ENCODE measurements around the gene BBX. TPM values are rescaled to one million over a fixed set of nuclear protein-coding genes. Genes with fewer than 3 reads are reported as not detected.
A peak's percentile ranks its signal among the peaks of the same experiment; 100 is the strongest.

Gene BBX
- total RNA-seq, 1 experiment from 2014 or later: 66.8 TPM

GRCh38 chr3:107718547-107718946 is 195.8 kb downstream of the BBX start:
- CTCF ChIA-PET: no interaction called here
- TF ChIP-seq EZH2phosphoT487 (IDR thresholded peaks at IDR 0.05; ENCODE audit: borderline replicate concordance, low read length) (no peak), EZH2 (IDR thresholded peaks at IDR 0.05; ENCODE audit: low read length, unreplicated experiment) (no peak)
- TF ChIP-seq, protein P1, sequence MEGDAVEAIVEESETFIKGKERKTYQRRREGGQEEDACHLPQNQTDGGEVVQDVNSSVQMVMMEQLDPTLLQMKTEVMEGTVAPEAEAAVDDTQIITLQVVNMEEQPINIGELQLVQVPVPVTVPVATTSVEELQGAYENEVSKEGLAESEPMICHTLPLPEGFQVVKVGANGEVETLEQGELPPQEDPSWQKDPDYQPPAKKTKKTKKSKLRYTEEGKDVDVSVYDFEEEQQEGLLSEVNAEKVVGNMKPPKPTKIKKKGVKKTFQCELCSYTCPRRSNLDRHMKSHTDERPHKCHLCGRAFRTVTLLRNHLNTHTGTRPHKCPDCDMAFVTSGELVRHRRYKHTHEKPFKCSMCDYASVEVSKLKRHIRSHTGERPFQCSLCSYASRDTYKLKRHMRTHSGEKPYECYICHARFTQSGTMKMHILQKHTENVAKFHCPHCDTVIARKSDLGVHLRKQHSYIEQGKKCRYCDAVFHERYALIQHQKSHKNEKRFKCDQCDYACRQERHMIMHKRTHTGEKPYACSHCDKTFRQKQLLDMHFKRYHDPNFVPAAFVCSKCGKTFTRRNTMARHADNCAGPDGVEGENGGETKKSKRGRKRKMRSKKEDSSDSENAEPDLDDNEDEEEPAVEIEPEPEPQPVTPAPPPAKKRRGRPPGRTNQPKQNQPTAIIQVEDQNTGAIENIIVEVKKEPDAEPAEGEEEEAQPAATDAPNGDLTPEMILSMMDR (conservative IDR thresholded peaks at IDR 0.05; ENCODE audit: low read depth, low read length): no peak
- no peak for ATAC-seq

DNA sequence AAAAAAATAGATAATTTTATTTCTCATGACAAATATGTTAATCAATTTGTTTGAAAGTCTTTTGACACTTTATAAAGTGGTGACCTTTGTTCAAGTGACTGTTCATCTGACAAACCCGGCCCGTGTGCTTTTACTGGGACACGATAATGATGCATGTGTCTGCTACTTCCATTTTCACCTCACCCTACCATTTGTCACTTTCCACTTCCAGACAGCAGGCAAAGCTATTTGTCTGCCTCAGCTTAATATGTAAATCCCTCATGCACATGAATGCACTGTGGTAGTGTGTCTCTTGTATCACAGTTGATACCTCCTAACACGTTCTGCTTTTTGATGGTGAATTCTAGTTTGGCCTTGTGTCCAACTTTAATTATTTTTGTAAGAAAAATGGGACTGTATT is 204.3 kb downstream of the BBX start:
- no peaks in the 10 kb centered on the region for H3K27me3 ChIP-seq (ENCODE audit: low read length)
- CTCF ChIA-PET: no interaction called here
- H3K4me1 ChIP-seq (ENCODE audit: insufficient read depth, low read length): peaks cover 5% of the 10 kb centered on the region
- H3K9me3 ChIP-seq (ENCODE audit: low read length): no peaks in the 10 kb centered on the region
- no peaks in the 10 kb centered on the region for H3K9me2 ChIP-seq (replicated peaks; ENCODE audit: low read length)
- ATAC-seq (no peak), DNase-seq (no peak)
- H3K36me3 ChIP-seq (ENCODE audit: low read depth, low read length): peaks cover 7% of the 10 kb centered on the region; the same call in 1 of the 2 replicates
- POLR2A ChIA-PET (ENCODE audit: unreplicated experiment): interaction anchor here (0.7 kb wide), 1 partner anchor 9 kb away, joined by 9 read pairs; no protein-coding TSS in a partner anchor
- TF ChIP-seq, protein P1 (conservative IDR thresholded peaks at IDR 0.05; ENCODE audit: low read depth, low read length): no peak
- TF ChIP-seq EZH2 (IDR thresholded peaks at IDR 0.05; ENCODE audit: low read length, unreplicated experiment): no peak
- TF ChIP-seq EZH2phosphoT487 (IDR thresholded peaks at IDR 0.05; ENCODE audit: borderline replicate concordance, low read length): no peak
- intact Hi-C loops (cut with micrococcal nuclease): no loop called here
- H3K79me2 ChIP-seq (ENCODE audit: low read length): no peaks in the 10 kb centered on the region
- H3K4me2 ChIP-seq (ENCODE audit: low read length): no peak overlapping the region
- no peak overlapping the region for H3K9ac ChIP-seq (ENCODE audit: low read length)
- no peak overlapping the region for H2AFZ ChIP-seq (ENCODE audit: low read length)
- no peak overlapping the region for H3K27ac ChIP-seq (ENCODE audit: low read length)
- no peaks in the 10 kb centered on the region for H3F3A ChIP-seq (ENCODE audit: low read length, unreplicated experiment)
- no peak overlapping the region for H3K4me3 ChIP-seq (ENCODE audit: low read length)
- no TSS peak for BruUV-seq (replicated peaks)
- no peaks in the 10 kb centered on the region for H4K20me1 ChIP-seq (ENCODE audit: low read length)

More at GRCh38 chr3:107718547-107718946, 195.8 kb downstream of the BBX start:
- Histone ChIP-seq H4K20me1 (ENCODE audit: low read length) (no peaks in the 10 kb centered on the region), H3K27me3 (ENCODE audit: low read length) (no peaks in the 10 kb centered on the region), H3K79me2 (ENCODE audit: low read length) (no peaks in the 10 kb centered on the region), H3F3A (ENCODE audit: low read length, unreplicated experiment) (no peaks in the 10 kb centered on the region), H3K4me1 (ENCODE audit: insufficient read depth, low read length) (no peaks in the 10 kb centered on the region), H3K9ac (ENCODE audit: low read length) (no peak overlapping the region), H3K4me2 (ENCODE audit: low read length) (no peak overlapping the region), H2AFZ (ENCODE audit: low read length) (no peak overlapping the region), H3K9me2 (replicated peaks; ENCODE audit: low read length) (no peaks in the 10 kb centered on the region), H3K27ac (ENCODE audit: low read length) (no peak overlapping the region), H3K36me3 (ENCODE audit: low read depth, low read length) (no peaks in the 10 kb centered on the region; the same call in 1 of the 2 replicates), H3K9me3 (ENCODE audit: low read length) (no peaks in the 10 kb centered on the region), H3K4me3 (ENCODE audit: low read length) (no peak overlapping the region)
- DNase-seq: no peak
- intact Hi-C loops (cut with micrococcal nuclease): no loop called here
- BruUV-seq (replicated peaks): no TSS peak
- POLR2A ChIA-PET (ENCODE audit: unreplicated experiment): no interaction called here

- H2AFZ ChIP-seq (ENCODE audit: low read length): no peak overlapping the region
- ATAC-seq (peak; percentile 88), DNase-seq (peak; percentile 36)
- no peaks in the 10 kb centered on the region for H3K27me3 ChIP-seq (ENCODE audit: low read length)
- H3K4me2 ChIP-seq (ENCODE audit: low read length): no peak overlapping the region
- intact Hi-C loops (cut with micrococcal nuclease): no loop called here
- H3K9ac ChIP-seq (ENCODE audit: low read length): no peak overlapping the region
- CTCF ChIA-PET: no interaction called here
- no peaks in the 10 kb centered on the region for H4K20me1 ChIP-seq (ENCODE audit: low read length)
- POLR2A ChIA-PET (ENCODE audit: unreplicated experiment): no interaction called here
- no TSS peak for BruUV-seq (replicated peaks)
- H3K4me1 ChIP-seq (ENCODE audit: insufficient read depth, low read length): peaks cover 5% of the 10 kb centered on the region
- no peaks in the 10 kb centered on the region for H3F3A ChIP-seq (ENCODE audit: low read length, unreplicated experiment)
- no peak overlapping the region for H3K4me3 ChIP-seq (ENCODE audit: low read length)
- H3K27ac ChIP-seq (ENCODE audit: low read length): no peak overlapping the region
- H3K79me2 ChIP-seq (ENCODE audit: low read length): no peaks in the 10 kb centered on the region
- peaks cover 7% of the 10 kb centered on the region; the same call in 1 of the 2 replicates for H3K36me3 ChIP-seq (ENCODE audit: low read depth, low read length)
- TF ChIP-seq EZH2 (IDR thresholded peaks at IDR 0.05; ENCODE audit: low read length, unreplicated experiment) (no peak), EZH2phosphoT487 (IDR thresholded peaks at IDR 0.05; ENCODE audit: borderline replicate concordance, low read length) (no peak)
- TF ChIP-seq, protein P1 (conservative IDR thresholded peaks at IDR 0.05; ENCODE audit: low read depth, low read length): no peak
- H3K9me2 ChIP-seq (replicated peaks; ENCODE audit: low read length): no peaks in the 10 kb centered on the region
- no peaks in the 10 kb centered on the region for H3K9me3 ChIP-seq (ENCODE audit: low read length)
Measured at GRCh38 chr3:107729686-107730085, 206.9 kb downstream of the BBX start.
